ENCODE results near the gene IP6K1. TPM values are rescaled to one million over a fixed set of nuclear protein-coding genes. Genes with fewer than 3 reads are reported as not detected.
"Not testable (repeated sequence)": the region's sequence is repeated elsewhere in the genome, so short reads cannot be mapped to it uniquely, and the experiment has no call there.

The IP6K1 gene
- total RNA-seq, 3 donors from 2014 or later: 24.8 to 45.9 (median 45.8) TPM

DNA sequence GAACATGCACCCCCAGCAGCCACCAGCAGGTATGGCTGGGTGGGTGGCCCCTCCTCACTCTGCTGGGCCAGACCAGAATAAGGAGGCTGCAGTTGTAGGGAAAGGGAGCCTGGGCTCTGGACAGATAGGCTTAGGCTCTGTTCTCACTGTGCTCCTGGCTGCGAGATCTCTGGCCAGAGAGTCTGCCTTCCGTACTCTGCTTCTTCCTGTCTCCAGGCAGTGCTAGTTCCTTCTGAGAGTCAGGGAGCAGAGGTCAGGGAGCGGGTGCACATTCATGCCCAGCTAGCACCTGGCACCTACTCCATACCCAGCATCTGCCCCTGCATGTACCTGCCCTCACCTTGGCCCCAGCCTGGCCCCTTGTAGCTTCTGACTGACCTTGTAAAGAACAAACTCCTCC is 94.9 kb downstream of the IP6K1 start:
- H3K27me3 ChIP-seq; H3K27ac ChIP-seq; H3K9me3 ChIP-seq; H3K36me3 ChIP-seq; DNase-seq (ENCODE audit: low spot score in 2 of 2); H3K4me1 ChIP-seq; intact Hi-C loops (cut with DNase I; ENCODE audit: low total_unique reads); H3K4me3 ChIP-seq: not testable (repeated sequence)

- H3K4me3 ChIP-seq: peak overlapping the region in 2 of 3 donors; percentile 86 to 88
- H3K27me3 ChIP-seq; intact Hi-C loops (cut with DNase I; ENCODE audit: low total_unique reads); H3K9me3 ChIP-seq; H3K27ac ChIP-seq; DNase-seq (ENCODE audit: low spot score in 2 of 2); H3K4me1 ChIP-seq; H3K36me3 ChIP-seq: not testable (repeated sequence)
Measured at GRCh38 chr3:49690856-49691255, 95.5 kb downstream of the IP6K1 start.

DNA sequence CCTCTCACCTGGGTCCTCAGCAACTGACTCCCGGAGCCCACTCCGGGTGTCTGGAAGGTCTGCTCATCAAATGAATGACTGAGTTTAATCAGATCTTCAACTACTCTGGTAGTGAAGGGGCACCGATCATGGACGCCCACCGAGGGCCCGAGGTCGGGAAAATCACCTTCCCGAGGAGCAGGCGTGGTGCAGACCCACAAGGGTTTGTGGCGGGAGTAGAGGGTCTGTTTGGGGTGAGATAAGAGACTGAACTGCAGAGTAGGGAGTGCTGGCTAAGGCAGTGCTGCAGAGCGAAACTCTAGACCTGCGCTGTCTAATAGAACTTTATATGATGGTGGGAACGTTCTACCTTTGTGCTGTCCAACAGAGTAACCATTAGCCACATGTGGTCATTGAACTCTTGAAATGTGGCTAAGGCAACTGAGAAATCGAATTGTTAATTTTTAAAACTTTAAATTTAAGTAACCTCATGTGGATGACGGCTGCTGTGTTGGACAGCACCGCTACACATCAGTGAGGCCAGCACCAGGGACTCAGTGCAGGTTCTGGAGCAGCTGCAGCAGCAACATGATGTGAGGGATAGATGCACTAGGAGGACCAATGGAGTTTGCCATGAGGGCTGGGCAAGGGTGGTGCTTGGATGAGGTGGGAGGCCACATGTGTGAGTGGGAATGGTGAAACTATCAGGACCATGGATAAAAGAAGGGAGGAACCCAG is 96.3 kb downstream of the IP6K1 start:
- H3K4me1 ChIP-seq; intact Hi-C loops (cut with DNase I; ENCODE audit: low total_unique reads): not testable (repeated sequence)
- H3K27ac ChIP-seq: peak overlapping the region; percentile 84 to 87

GRCh38 chr3:49689046-49689907 is 97.1 kb downstream of the IP6K1 start, which contains the start of the genes MST1 and RNF123:
Gene MST1 (minus strand): TSS chr3:49689474. CDS start chr3:49688691, 783 bp downstream.
Gene RNF123 (plus strand): TSS chr3:49689557. CDS start chr3:49691166, 1,609 bp downstream.
- Histone ChIP-seq H3K4me3 (peak within 1 kb of the TSS; percentile 86 to 89 (median 88)), H3K27ac (peak within 1 kb of the TSS; percentile 84 to 87), H3K27me3 (no peaks in the 10 kb centered on the region), H3K4me1 (peaks cover 0 to 3% of the 10 kb centered on the region in 2 donors), H3K9me3 (no peaks in the 10 kb centered on the region), H3K36me3 (no peaks in the 10 kb centered on the region)
- TF ChIP-seq POLR2AphosphoS5 (IDR thresholded peaks at IDR 0.05) (peak in 2 of 3 donors; percentile 48 to 49), POLR2A (IDR thresholded peaks at IDR 0.05) (no peak)
- intact Hi-C loops (cut with DNase I; ENCODE audit: low total_unique reads): no loop called here
- DNase-seq (ENCODE audit: low spot score in 2 of 2): peak; percentile 61 to 79

More for the DNA sequence above, 96.3 kb downstream of the IP6K1 start:
- H3K27me3 ChIP-seq; DNase-seq (ENCODE audit: low spot score in 2 of 2); H3K9me3 ChIP-seq; H3K36me3 ChIP-seq: not testable (repeated sequence)
- H3K4me3 ChIP-seq: peak overlapping the region; percentile 86 to 89 (median 88)

GRCh38 chr3:49688338-49689045 is 97.8 kb downstream of the IP6K1 start:
- Histone ChIP-seq H3K4me3 (peak overlapping the region; percentile 86 to 89 (median 88)), H3K27ac (peak overlapping the region; percentile 84 to 87)
- H3K36me3 ChIP-seq; H3K27me3 ChIP-seq; H3K9me3 ChIP-seq; DNase-seq (ENCODE audit: low spot score in 2 of 2); intact Hi-C loops (cut with DNase I; ENCODE audit: low total_unique reads); H3K4me1 ChIP-seq: not testable (repeated sequence)

- H3K4me1 ChIP-seq; H3K27me3 ChIP-seq; H3K36me3 ChIP-seq; H3K4me3 ChIP-seq; H3K9me3 ChIP-seq; DNase-seq (ENCODE audit: low spot score in 2 of 2); intact Hi-C loops (cut with DNase I; ENCODE audit: low total_unique reads); H3K27ac ChIP-seq: not testable (repeated sequence)
Measured at GRCh38 chr3:49687424-49687795, 98.9 kb downstream of the IP6K1 start.

DNA sequence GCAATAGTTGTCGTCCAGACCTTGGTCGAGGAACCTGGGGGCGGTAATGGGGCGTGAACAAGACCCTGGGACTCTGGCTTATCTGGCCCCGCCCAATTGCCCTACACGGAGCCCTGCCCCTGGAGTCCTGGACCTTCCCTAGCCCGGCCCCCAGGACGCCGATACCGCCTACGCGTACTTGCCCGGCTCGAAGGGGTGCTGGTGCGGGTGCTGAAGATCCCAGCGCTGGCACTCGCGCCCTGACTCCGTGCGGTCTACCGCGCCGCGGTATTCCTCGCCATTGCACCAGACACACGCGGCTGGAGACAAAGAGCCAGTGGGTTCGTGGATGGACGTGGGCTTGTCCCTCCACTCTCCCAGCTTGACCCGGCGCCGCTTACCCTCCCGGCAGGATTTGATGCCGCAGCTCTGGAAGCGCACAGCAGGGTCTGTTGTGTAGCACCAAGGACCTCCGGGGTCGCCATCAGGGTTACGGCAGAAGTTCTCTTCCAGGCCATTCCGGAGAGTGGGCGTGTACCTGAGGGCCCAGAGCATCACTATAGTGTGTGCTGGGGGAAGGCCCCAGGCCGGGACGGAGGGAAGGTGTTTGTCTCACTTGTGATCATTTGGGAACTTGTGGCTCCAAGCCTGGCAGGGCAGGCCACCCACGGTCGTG is 99.4 kb downstream of the IP6K1 start:
- H3K4me3 ChIP-seq: peak overlapping the region; percentile 15 to 66 (median 54)
- H3K4me1 ChIP-seq: not testable (repeated sequence)
- DNase-seq (ENCODE audit: low spot score in 2 of 2): peak; percentile 56 to 58

GRCh38 chr3:49686346-49686745 is 100.0 kb downstream of the IP6K1 start:
- intact Hi-C loops (cut with DNase I; ENCODE audit: low total_unique reads); H3K9me3 ChIP-seq; H3K27me3 ChIP-seq; H3K36me3 ChIP-seq; H3K4me1 ChIP-seq: not testable (repeated sequence)
- peak; percentile 55 to 76 for DNase-seq (ENCODE audit: low spot score in 2 of 2)
- Histone ChIP-seq H3K4me3 (peak overlapping the region; percentile 15 to 66 (median 54)), H3K27ac (peak overlapping the region; percentile 52 to 68)

More for the DNA sequence above, 99.4 kb downstream of the IP6K1 start:
- H3K9me3 ChIP-seq; H3K27me3 ChIP-seq; intact Hi-C loops (cut with DNase I; ENCODE audit: low total_unique reads); H3K36me3 ChIP-seq: not testable (repeated sequence)
- peak overlapping the region; percentile 52 to 68 for H3K27ac ChIP-seq

GRCh38 chr3:49685846-49686245 is 100.5 kb downstream of the IP6K1 start:
- intact Hi-C loops (cut with DNase I; ENCODE audit: low total_unique reads); H3K9me3 ChIP-seq; H3K27me3 ChIP-seq; DNase-seq (ENCODE audit: low spot score in 2 of 2); H3K36me3 ChIP-seq; H3K4me1 ChIP-seq: not testable (repeated sequence)
- H3K27ac ChIP-seq: peak overlapping the region in 1 of 2 donors; percentile 68
- peak overlapping the region in 2 of 3 donors; percentile 54 to 66 for H3K4me3 ChIP-seq

GRCh38 chr3:49685103-49685502 is 101.2 kb downstream of the IP6K1 start:
- H3K27ac ChIP-seq; H3K36me3 ChIP-seq; DNase-seq (ENCODE audit: low spot score in 2 of 2); H3K27me3 ChIP-seq; H3K9me3 ChIP-seq; H3K4me1 ChIP-seq; H3K4me3 ChIP-seq; intact Hi-C loops (cut with DNase I; ENCODE audit: low total_unique reads): not testable (repeated sequence)

DNA sequence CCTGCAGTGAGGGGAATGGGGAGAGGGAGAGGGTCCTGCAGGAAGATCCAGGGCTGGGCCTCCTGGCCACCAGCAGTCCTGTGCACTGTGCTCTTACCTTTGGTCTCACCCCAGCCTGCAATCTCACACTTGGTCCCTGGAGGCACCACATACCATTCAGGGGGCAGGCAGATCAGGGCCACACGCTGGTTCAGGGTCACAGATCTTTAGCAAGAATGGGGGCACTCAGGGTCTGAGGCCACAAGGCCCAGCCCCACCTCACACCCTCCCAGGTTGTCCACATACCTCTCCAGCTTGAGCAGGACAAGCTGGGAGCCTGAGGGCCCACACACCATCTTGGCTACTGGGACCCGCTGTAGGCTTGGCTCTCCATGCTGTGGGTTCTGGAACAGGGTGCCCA is 101.9 kb downstream of the IP6K1 start:
- H3K36me3 ChIP-seq; H3K4me3 ChIP-seq; DNase-seq (ENCODE audit: low spot score in 2 of 2); intact Hi-C loops (cut with DNase I; ENCODE audit: low total_unique reads); H3K27me3 ChIP-seq; H3K9me3 ChIP-seq; H3K4me1 ChIP-seq; H3K27ac ChIP-seq: not testable (repeated sequence)

Measured in breast epithelium (tissue), 4 donors.